H9 (cell line): ENCODE results near the gene RGPD4. TPM values are rescaled to one million over a fixed set of nuclear protein-coding genes. Genes with fewer than 3 reads are reported as not detected.

Experiments
- DNase-seq: peaks from one replicate; pipeline ENCODE4 v3.0.0-alpha.2; 2017
- H2AFZ ChIP-seq: one replicate; pipeline ENCODE4 v1.6.1; 2013; ENCODE audit warnings: mild to moderate bottlenecking, low read length, control low read depth, moderate library complexity
- H2AK5ac ChIP-seq: 2 replicates; pipeline ENCODE4 v1.6.1; 2013; ENCODE audit warnings: low read length, control low read depth, mixed read lengths; ENCODE audit not compliant: insufficient read length
- H2BK120ac ChIP-seq: one replicate; pipeline ENCODE4 v1.6.1; 2013; ENCODE audit warnings: low read depth, mild to moderate bottlenecking, low read length, control low read depth, inconsistent platforms; ENCODE audit not compliant: poor library complexity, severe bottlenecking
- H2BK12ac ChIP-seq: 2 replicates; pipeline ENCODE4 v1.6.1; 2013; ENCODE audit warnings: low read length, control low read depth, mixed read lengths, low read depth; ENCODE audit not compliant: insufficient read length
- H2BK15ac ChIP-seq: 2 replicates; pipeline ENCODE4 v1.6.1; 2013; ENCODE audit warnings: low read depth, low read length, control low read depth
- H2BK20ac ChIP-seq: one replicate; pipeline ENCODE4 v1.6.1; 2013; ENCODE audit warnings: low read depth, mild to moderate bottlenecking, low read length, control low read depth, inconsistent platforms; ENCODE audit not compliant: poor library complexity, severe bottlenecking
- H2BK5ac ChIP-seq: 2 replicates; pipeline ENCODE4 v1.6.1; 2013; ENCODE audit warnings: low read length, control low read depth, mixed read lengths; ENCODE audit not compliant: insufficient read length
- H3K14ac ChIP-seq: 2 replicates; pipeline ENCODE4 v1.6.1; 2013; ENCODE audit warnings: low read length, control low read depth; ENCODE audit not compliant: insufficient read depth
- H3K18ac ChIP-seq: 2 replicates; pipeline ENCODE4 v1.6.1; 2013; ENCODE audit warnings: low read depth, mild to moderate bottlenecking, mixed read lengths, low read length, control low read depth; ENCODE audit not compliant: insufficient read length
- H3K23ac ChIP-seq: 2 replicates; pipeline ENCODE4 v1.6.1; 2013; ENCODE audit warnings: low read length, control low read depth, mixed read lengths, low read depth; ENCODE audit not compliant: insufficient read length
- H3K23me2 ChIP-seq: 2 replicates; pipeline ENCODE4 v1.6.1; 2013; ENCODE audit warnings: low read depth, mild to moderate bottlenecking, mixed read lengths, low read length, control low read depth; ENCODE audit not compliant: insufficient read length, poor library complexity, severe bottlenecking
- H3K27ac ChIP-seq: 2 replicates; pipeline ENCODE4 v1.5.1; 2013; ENCODE audit warnings: low read length, control low read depth, mixed read lengths, low read depth; ENCODE audit not compliant: insufficient read length
- H3K27me3 ChIP-seq: 2 replicates; pipeline ENCODE4 v1.6.1; 2013; ENCODE audit warnings: low read length, control low read depth, inconsistent platforms; ENCODE audit not compliant: insufficient read depth
- H3K4ac ChIP-seq: 2 replicates; pipeline ENCODE4 v1.6.1; 2013; ENCODE audit warnings: low read depth, mild to moderate bottlenecking, control low read depth, inconsistent platforms, low read length, moderate library complexity
- H3K4me1 ChIP-seq: 2 replicates; pipeline ENCODE4 v1.6.1; 2013; ENCODE audit warnings: low read length, control low read depth, inconsistent platforms; ENCODE audit not compliant: insufficient read depth
- H3K4me2 ChIP-seq: 2 replicates; pipeline ENCODE4 v1.6.1; 2013; ENCODE audit warnings: low read length, control low read depth, mixed read lengths; ENCODE audit not compliant: insufficient read length, insufficient read depth
- H3K56ac ChIP-seq: 2 replicates; pipeline ENCODE4 v1.6.1; 2013; ENCODE audit warnings: low read depth, mild to moderate bottlenecking, mixed read lengths, low read length, control low read depth; ENCODE audit not compliant: insufficient read length
- H3K79me1 ChIP-seq: 2 replicates; pipeline ENCODE4 v1.6.1; 2013; ENCODE audit warnings: low read depth, mild to moderate bottlenecking, moderate library complexity, low read length, control low read depth, inconsistent platforms; ENCODE audit not compliant: insufficient read depth, poor library complexity, severe bottlenecking
- H3K79me2 ChIP-seq: 2 replicates; pipeline ENCODE4 v1.6.1; 2013; ENCODE audit warnings: low read length, control low read depth, inconsistent platforms; ENCODE audit not compliant: insufficient read depth
- H3K9ac ChIP-seq: 2 replicates; pipeline ENCODE4 v1.6.1; 2013; ENCODE audit warnings: low read length, control low read depth, mixed read lengths; ENCODE audit not compliant: insufficient read length; ENCODE audit errors: extremely low read depth
- H3K9me3 ChIP-seq: one replicate; pipeline ENCODE4 v1.6.1; 2013; ENCODE audit warnings: low read depth, low read length, inconsistent platforms; ENCODE audit not compliant: control insufficient read depth
- H3T11ph ChIP-seq: one replicate; pipeline ENCODE4 v1.6.1; 2013; ENCODE audit warnings: mild to moderate bottlenecking, low read length, control low read depth, inconsistent platforms
- H4K20me1 ChIP-seq: one replicate; pipeline ENCODE4 v1.6.1; 2013; ENCODE audit not compliant: control insufficient read depth, insufficient read length, insufficient read depth
- H4K5ac ChIP-seq: 2 replicates; pipeline ENCODE4 v1.6.1; 2013; ENCODE audit warnings: low read depth, mild to moderate bottlenecking, mixed read lengths, low read length, control low read depth; ENCODE audit not compliant: insufficient read length
- H4K8ac ChIP-seq: replicated peaks from 2 replicates; pipeline ENCODE4 v1.6.1; 2013; ENCODE audit warnings: low read length, control low read depth, mixed read lengths, low read depth; ENCODE audit not compliant: insufficient read length
- H4K91ac ChIP-seq: 2 replicates; pipeline ENCODE4 v1.6.1; 2013; ENCODE audit warnings: low read depth, mild to moderate bottlenecking, moderate library complexity, mixed read lengths, low read length, control low read depth; ENCODE audit not compliant: insufficient read length
- H3K27ac Mint-ChIP-seq, 3 experiments: 2 replicates in 2 of 3; 3 replicates in 1 of 3; pipeline ENCODE4 v1.8.0; 2020 to 2021; ENCODE audit warnings: mixed read lengths in 3 of 3, mild to moderate bottlenecking in 1 of 3, moderate library complexity in 1 of 3
- H3K27me3 Mint-ChIP-seq: 2 replicates; pipeline ENCODE4 v1.8.0; 2021; ENCODE audit warnings: low read depth, mild to moderate bottlenecking, moderate library complexity, mixed read lengths
- H3K36me3 Mint-ChIP-seq, 3 experiments: 2 replicates in 2 of 3; 3 replicates in 1 of 3; pipeline ENCODE4 v1.8.0; 2020 to 2021; ENCODE audit warnings: low read depth in 3 of 3, mixed read lengths in 3 of 3; ENCODE audit not compliant: insufficient read depth in 1 of 3
- H3K4me1 Mint-ChIP-seq, 2 experiments: 2 replicates each; pipeline ENCODE4 v1.8.0; 2020; ENCODE audit warnings: mixed read lengths in 2 of 2
- H3K4me3 Mint-ChIP-seq, 2 experiments: 2 replicates in 1 of 2; 3 replicates in 1 of 2; pipeline ENCODE4 v1.8.0; 2020 to 2021; ENCODE audit warnings: mild to moderate bottlenecking in 2 of 2, mixed read lengths in 2 of 2, moderate library complexity in 1 of 2
- H3K9me3 Mint-ChIP-seq, 2 experiments: 2 replicates in 1 of 2; 3 replicates in 1 of 2; pipeline ENCODE4 v1.8.0; 2020; ENCODE audit warnings: mild to moderate bottlenecking in 2 of 2, mixed read lengths in 2 of 2, moderate library complexity in 1 of 2
- WGBS: extraction: QIAGEN DNeasy Blood & Tissue Kit; methylation state at CpG from one replicate; pipeline ENCODE4 v1.1.7; 2013; ENCODE audit warnings: missing lambda C conversion rate, low lambda C conversion rate, mixed read lengths; ENCODE audit not compliant: insufficient read length; ENCODE audit errors: extremely low coverage; 5-methylcytosine and 5-hydroxymethylcytosine counted together
- total RNA-seq: library from RNA; stranded (reverse); gene quantifications from 2 replicates; pipeline ENCODE4 v1.2.1, GENCODE V29; 2021
- TF ChIP-seq, protein P1 (sequence below): fragments of 200-600 bp; sonication (generic); conservative IDR thresholded peaks from 3 replicates; pipeline ENCODE4 v1.8.0; 2021; ENCODE audit warnings: antibody characterized with exemption, mild to moderate bottlenecking

RGPD4 gene
- total RNA-seq, 1 experiment from 2014 or later, result 0.07 TPM

DNA sequence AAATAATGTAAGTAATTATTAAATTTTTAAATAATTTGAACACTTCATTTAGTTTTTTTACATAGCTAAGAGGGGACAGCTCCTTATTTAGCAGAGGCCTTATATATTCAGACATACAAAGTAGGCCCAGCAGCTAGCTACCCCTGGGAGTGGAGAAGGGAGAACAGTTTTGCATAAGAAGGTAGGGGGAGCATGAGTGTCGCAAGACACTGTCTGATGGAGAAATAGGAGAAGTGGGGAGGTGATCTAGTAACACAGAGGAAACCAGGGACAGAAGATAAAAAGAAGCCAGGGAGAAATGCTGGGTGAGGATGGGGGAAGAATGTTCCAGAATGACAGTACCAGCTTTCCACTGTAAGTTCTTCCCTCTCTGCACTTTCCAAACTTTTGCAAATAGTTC, 16.0 kb upstream of the RGPD4 start:
- H3K9me3 Mint-ChIP-seq, result peaks cover 2 to 4% of the 10 kb centered on the region in 2 experiments; a peak in 4 of 5 replicates
- H3K4me1 Mint-ChIP-seq, result peaks cover 11 to 21% of the 10 kb centered on the region in 2 experiments
- Histone ChIP-seq H3K14ac (no peak overlapping the region), H3K9me3 (no peaks in the 10 kb centered on the region), H3K4me1 (peaks cover 8% of the 10 kb centered on the region; the same call in 1 of the 2 replicates), H3K4ac (no peak overlapping the region), H2BK5ac (no peak overlapping the region), H4K5ac (no peak overlapping the region), H3T11ph (no peak overlapping the region), H2AK5ac (no peak overlapping the region), H3K9ac (no peak overlapping the region), H4K91ac (no peak overlapping the region), H4K8ac (no peak overlapping the region), H3K23ac (no peak overlapping the region), H3K79me1 (no peaks in the 10 kb centered on the region), H3K27ac (no peak overlapping the region), H3K27me3 (no peaks in the 10 kb centered on the region), H3K56ac (no peak overlapping the region), H4K20me1 (no peaks in the 10 kb centered on the region), H3K79me2 (no peaks in the 10 kb centered on the region), H2AFZ (no peak overlapping the region), H2BK20ac (no peak overlapping the region), H3K18ac (no peak overlapping the region), H2BK120ac (no peak overlapping the region), H2BK15ac (no peak overlapping the region), H3K23me2 (no peaks in the 10 kb centered on the region), H3K4me2 (no peak overlapping the region), H2BK12ac (no peak overlapping the region)
- no peaks in the 10 kb centered on the region; the same call in none of the 2 replicates for H3K27me3 Mint-ChIP-seq
- WGBS, result no CpG with 5 or more reads among the region's 1 CpG
- no peak for DNase-seq
- H3K36me3 Mint-ChIP-seq, result peaks cover 0 to 2% (median 0%) of the 10 kb centered on the region in 3 experiments; a peak in 2 of 7 replicates
- no peak overlapping the region for H3K4me3 Mint-ChIP-seq
- TF ChIP-seq, protein P1, sequence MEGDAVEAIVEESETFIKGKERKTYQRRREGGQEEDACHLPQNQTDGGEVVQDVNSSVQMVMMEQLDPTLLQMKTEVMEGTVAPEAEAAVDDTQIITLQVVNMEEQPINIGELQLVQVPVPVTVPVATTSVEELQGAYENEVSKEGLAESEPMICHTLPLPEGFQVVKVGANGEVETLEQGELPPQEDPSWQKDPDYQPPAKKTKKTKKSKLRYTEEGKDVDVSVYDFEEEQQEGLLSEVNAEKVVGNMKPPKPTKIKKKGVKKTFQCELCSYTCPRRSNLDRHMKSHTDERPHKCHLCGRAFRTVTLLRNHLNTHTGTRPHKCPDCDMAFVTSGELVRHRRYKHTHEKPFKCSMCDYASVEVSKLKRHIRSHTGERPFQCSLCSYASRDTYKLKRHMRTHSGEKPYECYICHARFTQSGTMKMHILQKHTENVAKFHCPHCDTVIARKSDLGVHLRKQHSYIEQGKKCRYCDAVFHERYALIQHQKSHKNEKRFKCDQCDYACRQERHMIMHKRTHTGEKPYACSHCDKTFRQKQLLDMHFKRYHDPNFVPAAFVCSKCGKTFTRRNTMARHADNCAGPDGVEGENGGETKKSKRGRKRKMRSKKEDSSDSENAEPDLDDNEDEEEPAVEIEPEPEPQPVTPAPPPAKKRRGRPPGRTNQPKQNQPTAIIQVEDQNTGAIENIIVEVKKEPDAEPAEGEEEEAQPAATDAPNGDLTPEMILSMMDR, result no peak
- H3K27ac Mint-ChIP-seq, result peak overlapping the region in 1 of 3 experiments; percentile 42; a peak in 2 of 7 replicates
